Activated naive CD4-positive, alpha-beta T cell treated with anti-CD3 and anti-CD28 coated beads for 36 hours (primary cell): ENCODE data around the gene ZNF831. TPM values are rescaled to one million over a fixed set of nuclear protein-coding genes. Genes with fewer than 3 reads are reported as not detected.

Source experiments
- CTCF ChIA-PET: fragments of 350-600 bp; sonication (Branson Sonifier 250); formaldehyde crosslinking; loops from one replicate; lab custom pipeline; 2021; ENCODE audit warnings: antibody characterized with exemption; lab: Charles Lee
- DNase-seq: peaks from one replicate; pipeline ENCODE4 v3.0.0-alpha.2; 2020
- H3K27ac Mint-ChIP-seq: one replicate; pipeline ENCODE4 v1.8.0; 2021; ENCODE audit warnings: mild to moderate bottlenecking, mixed read lengths
- H3K27me3 Mint-ChIP-seq: one replicate; pipeline ENCODE4 v1.8.0; 2021; ENCODE audit warnings: low read depth, mixed read lengths
- H3K36me3 Mint-ChIP-seq: one replicate; pipeline ENCODE4 v1.8.0; 2021; ENCODE audit warnings: low read depth, mixed read lengths
- H3K4me1 Mint-ChIP-seq: one replicate; pipeline ENCODE4 v1.8.0; 2021; ENCODE audit warnings: low read depth, mixed read lengths
- H3K4me3 Mint-ChIP-seq: one replicate; pipeline ENCODE4 v1.8.0; 2021; ENCODE audit warnings: mild to moderate bottlenecking, moderate library complexity, mixed read lengths
- H3K9me3 Mint-ChIP-seq: one replicate; pipeline ENCODE4 v1.8.0; 2021; ENCODE audit warnings: mixed read lengths
- intact Hi-C: fragments of 100-400 bp; cut with micrococcal nuclease; formaldehyde crosslinking; loops from one replicate; pipeline ENCODE4 v1.15.1; 2023
- total RNA-seq, 2 experiments: library from RNA; stranded (reverse); gene quantifications; one replicate each; pipeline ENCODE4 v1.2.3, GENCODE V29; 2021

The ZNF831 gene
- total RNA-seq, 2 experiments from 2014 or later: 5.1 to 6.0 TPM

DNA sequence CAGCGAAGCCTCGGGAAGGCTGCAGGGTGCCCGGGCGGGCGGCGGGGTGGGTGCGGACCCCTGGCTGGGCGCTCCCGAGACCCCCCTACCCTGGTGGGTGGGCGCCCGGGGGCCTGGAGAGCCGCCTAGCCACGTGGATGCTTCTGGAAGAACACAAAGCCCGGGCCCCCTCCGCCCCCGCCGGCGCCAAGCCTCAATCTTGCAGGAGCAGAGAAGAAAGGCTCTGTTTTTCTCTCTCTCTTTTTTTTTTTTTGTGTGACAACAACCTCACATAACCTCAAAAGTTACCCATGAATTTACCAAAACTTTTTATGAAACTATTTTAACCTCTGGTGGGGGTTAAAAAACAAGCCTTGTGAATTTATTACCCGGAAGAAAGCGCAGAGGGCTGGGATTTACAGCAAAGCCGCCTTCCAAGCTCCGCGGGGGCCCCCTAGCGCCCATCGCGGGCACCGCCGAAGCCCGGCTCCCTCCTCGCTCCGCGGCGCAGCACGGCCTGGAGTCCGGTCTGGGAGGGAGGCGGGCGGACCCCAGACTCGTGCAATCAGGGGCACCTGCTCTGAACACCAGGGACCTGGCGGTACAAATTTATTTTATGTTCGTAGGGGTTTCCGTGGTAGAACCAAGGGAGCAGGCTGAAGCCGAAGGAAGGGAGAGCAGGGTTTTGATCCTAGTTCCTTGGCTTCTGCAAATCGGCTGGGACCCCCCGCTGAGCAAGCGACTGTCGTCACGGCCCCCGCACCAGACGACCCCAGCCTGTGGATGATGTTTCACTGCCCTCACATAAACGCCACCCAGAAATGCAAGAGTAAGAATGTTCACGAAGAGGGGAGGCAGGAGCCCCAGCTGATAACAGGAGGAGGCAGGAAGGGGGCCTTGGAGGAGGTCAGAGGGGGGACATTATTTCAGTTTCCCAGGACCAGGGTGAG lies 58.9 kb downstream of the ZNF831 start:
- DNase-seq: peak; percentile 86
- H3K4me1 Mint-ChIP-seq: peaks cover 21% of the 10 kb centered on the region
- no peaks in the 10 kb centered on the region for H3K27me3 Mint-ChIP-seq
- peak overlapping the region; percentile 69 for H3K4me3 Mint-ChIP-seq
- H3K36me3 Mint-ChIP-seq: no peaks in the 10 kb centered on the region
- H3K27ac Mint-ChIP-seq: peak overlapping the region; percentile 37
- intact Hi-C loops: loop anchor here (1.0 kb wide), 5 partner anchors 31 to 352 kb away; no protein-coding TSS in a partner anchor
- no peaks in the 10 kb centered on the region for H3K9me3 Mint-ChIP-seq
- CTCF ChIA-PET: interaction anchor here (0.6 to 4.2 kb wide), 20 partner anchors 9 to 352 kb away, joined by 3 to 35 read pairs (median 5); no protein-coding TSS in a partner anchor

DNA sequence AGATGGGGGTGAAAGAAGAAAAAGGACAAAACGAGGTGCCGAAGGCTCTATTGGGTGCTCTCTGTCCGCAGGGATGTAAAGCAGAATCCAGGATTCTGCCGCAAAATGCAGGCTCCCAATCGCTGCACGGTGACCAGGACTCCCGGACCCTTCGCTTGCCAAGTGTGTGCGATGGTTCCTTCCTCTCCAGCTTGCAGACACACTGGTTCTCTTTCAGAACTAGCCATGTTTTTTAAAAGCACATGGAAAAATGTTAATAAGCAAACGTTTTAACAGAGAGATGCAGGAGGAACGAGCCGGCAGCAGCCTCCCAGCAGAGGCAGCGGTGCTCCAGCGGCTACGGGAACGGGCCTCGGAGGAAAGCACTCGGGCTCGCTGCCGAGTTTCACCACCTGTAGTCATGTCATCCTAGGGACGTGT lies 59.6 kb downstream of the ZNF831 start:
- DNase-seq: no peak

DNA sequence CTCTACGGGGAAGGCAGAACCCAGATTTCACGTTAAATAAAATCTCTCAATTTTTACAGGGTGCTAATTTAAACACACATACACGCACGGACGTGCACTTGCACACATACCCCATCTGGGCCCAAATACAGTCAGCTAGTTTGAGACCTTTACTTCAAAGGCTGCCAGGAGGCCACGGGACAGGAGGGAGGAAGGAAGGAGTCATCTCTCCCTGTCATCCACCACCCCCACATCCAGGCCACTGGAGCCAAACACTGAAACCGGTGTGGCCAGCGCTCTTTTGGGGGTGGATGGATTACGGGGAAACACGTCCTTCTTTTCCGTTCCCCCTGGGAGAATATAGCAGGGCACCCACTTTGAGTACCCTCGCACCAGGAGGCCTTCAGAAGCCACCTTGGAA lies 60.1 kb downstream of the ZNF831 start:
- Mint-ChIP-seq H3K4me1 (peaks cover 21% of the 10 kb centered on the region), H3K27ac (no peak overlapping the region), H3K9me3 (no peaks in the 10 kb centered on the region), H3K4me3 (no peak overlapping the region), H3K36me3 (peaks cover 2% of the 10 kb centered on the region), H3K27me3 (no peaks in the 10 kb centered on the region)
- DNase-seq: no peak
- intact Hi-C loops: no loop called here
- CTCF ChIA-PET: interaction anchor here (0.9 to 4.2 kb wide), 9 partner anchors 8 to 354 kb away, joined by 3 to 35 read pairs (median 7); no protein-coding TSS in a partner anchor

More for the DNA sequence above, 59.6 kb downstream of the ZNF831 start:
- H3K36me3 Mint-ChIP-seq: no peaks in the 10 kb centered on the region
- H3K4me1 Mint-ChIP-seq: peaks cover 21% of the 10 kb centered on the region
- CTCF ChIA-PET: interaction anchor here (0.9 to 4.2 kb wide), 11 partner anchors 9 to 353 kb away, joined by 3 to 35 read pairs (median 7); no protein-coding TSS in a partner anchor
- H3K4me3 Mint-ChIP-seq: peak overlapping the region; percentile 69
- intact Hi-C loops: no loop called here
- no peaks in the 10 kb centered on the region for H3K9me3 Mint-ChIP-seq
- H3K27me3 Mint-ChIP-seq: no peaks in the 10 kb centered on the region
- no peak overlapping the region for H3K27ac Mint-ChIP-seq

DNA sequence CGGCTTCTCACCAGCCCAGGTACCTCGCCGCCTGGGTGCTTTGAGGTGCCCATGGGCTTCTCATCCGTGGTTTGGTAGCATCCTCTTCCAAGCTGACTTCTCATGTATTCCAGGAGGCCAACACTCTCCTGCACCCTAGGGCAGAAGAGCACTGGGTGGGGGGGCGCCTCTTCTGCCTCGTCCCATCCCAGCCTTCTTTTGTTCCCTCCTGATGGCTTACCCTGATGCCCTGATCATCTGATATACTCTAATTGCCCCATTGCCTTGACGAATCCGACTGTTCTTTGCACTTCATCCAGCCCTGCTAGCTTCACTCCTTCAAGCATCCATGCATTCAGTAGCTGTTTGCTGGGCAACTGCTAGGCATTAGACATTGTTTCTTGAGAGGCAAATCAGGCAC lies 60.6 kb downstream of the ZNF831 start:
- DNase-seq: no peak
- H3K9me3 Mint-ChIP-seq: no peaks in the 10 kb centered on the region
- peaks cover 21% of the 10 kb centered on the region for H3K4me1 Mint-ChIP-seq
- CTCF ChIA-PET: interaction anchor here (0.9 to 4.2 kb wide), 7 partner anchors 9 to 231 kb away, joined by 3 to 35 read pairs (median 5); no protein-coding TSS in a partner anchor
- H3K27me3 Mint-ChIP-seq: no peaks in the 10 kb centered on the region
- intact Hi-C loops: no loop called here
- H3K36me3 Mint-ChIP-seq: peaks cover 7% of the 10 kb centered on the region
- no peak overlapping the region for H3K4me3 Mint-ChIP-seq
- no peak overlapping the region for H3K27ac Mint-ChIP-seq

DNA sequence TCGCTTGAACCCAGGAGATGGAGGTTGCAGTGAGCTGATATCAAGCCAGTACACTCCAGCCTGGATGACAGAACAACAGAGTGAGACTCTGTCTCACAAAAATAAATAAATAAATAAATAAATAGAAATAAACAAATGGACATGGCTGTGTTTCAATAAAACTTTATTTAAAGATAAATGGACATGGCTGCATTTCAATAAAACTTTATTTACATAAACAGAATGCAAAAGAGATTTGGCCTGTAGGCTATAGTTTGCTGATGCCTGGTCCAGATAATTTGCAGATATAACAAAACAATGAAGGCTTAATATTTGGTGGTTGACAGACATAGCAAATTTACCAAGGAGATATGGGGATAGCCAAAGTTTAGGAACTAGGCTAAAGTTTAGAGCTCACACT lies 66.8 kb downstream of the ZNF831 start:
- Mint-ChIP-seq H3K4me3 (no peak overlapping the region), H3K4me1 (peaks cover 6% of the 10 kb centered on the region), H3K36me3 (peaks cover 10% of the 10 kb centered on the region), H3K9me3 (no peaks in the 10 kb centered on the region), H3K27ac (no peak overlapping the region), H3K27me3 (no peaks in the 10 kb centered on the region)
- intact Hi-C loops: no loop called here
- CTCF ChIA-PET: interaction anchor here (1.1 to 2.2 kb wide), 2 partner anchors 143 to 163 kb away, joined by 3 to 8 read pairs; no protein-coding TSS in a partner anchor
- no peak for DNase-seq

DNA sequence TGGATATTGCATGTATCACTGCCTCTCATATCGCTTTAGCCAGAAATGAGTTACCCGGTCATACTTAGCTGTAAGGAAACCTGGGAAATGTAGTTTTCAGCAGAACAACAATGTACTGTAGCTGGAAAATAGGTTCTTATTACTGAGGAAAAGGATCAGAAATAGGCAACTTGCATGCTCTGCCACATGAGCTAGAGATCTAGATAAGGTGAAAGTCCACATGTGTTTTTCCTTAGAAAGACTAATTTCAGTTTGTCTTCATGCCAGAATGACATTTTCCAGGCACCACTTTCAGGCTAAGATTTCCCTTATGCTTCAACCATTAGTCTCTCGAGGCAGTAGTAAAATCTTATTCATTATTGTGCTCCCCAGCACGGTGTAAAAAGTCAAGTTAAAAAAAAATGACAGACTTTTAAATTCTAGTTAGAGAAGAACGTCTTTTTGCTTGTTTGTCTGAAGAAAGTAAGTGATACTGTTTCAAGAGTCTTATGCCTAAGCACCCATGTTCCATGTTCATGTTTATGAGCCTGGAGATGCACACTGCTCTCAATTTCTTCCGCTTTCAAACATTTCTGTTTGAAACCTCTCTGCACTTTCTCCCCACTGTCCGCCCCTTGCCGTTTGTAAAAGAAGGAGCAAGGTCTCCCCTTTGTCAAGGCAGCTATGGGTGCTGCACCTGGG lies 67.6 kb downstream of the ZNF831 start:
- Mint-ChIP-seq H3K36me3 (peaks cover 10% of the 10 kb centered on the region), H3K4me1 (peaks cover 6% of the 10 kb centered on the region), H3K9me3 (no peaks in the 10 kb centered on the region), H3K27me3 (no peaks in the 10 kb centered on the region), H3K4me3 (no peak overlapping the region), H3K27ac (no peak overlapping the region)
- CTCF ChIA-PET: interaction anchor here (2.2 to 2.5 kb wide), 2 partner anchors 9 to 144 kb away, joined by 8 to 11 read pairs; no protein-coding TSS in a partner anchor
- DNase-seq: no peak
- intact Hi-C loops: no loop called here

DNA sequence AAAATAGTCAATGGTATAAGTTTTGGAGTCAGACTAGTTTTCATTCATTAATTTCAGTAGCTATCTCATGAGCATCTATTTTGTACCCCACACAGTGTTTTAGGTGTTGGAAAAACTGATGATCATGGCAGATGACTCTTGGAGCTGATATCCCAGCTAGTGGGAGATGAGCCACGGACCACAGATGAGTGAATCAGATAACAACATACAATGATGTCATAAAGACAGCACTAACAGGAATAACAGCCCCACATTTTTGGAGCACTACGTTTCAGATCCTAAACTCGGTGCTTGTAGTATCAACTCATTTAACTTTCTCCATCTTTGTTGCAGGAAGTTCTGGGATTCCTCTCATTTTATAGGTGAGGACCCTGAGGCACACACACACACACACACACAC lies 69.0 kb downstream of the ZNF831 start:
- DNase-seq: no peak
- Mint-ChIP-seq H3K9me3 (no peaks in the 10 kb centered on the region), H3K36me3 (peaks cover 10% of the 10 kb centered on the region), H3K4me1 (peaks cover 6% of the 10 kb centered on the region), H3K4me3 (no peak overlapping the region), H3K27me3 (no peaks in the 10 kb centered on the region), H3K27ac (no peak overlapping the region)
- intact Hi-C loops: no loop called here
- CTCF ChIA-PET: interaction anchor here (2.5 kb wide), 1 partner anchor 10 kb away, joined by 11 read pairs; no protein-coding TSS in a partner anchor

DNA sequence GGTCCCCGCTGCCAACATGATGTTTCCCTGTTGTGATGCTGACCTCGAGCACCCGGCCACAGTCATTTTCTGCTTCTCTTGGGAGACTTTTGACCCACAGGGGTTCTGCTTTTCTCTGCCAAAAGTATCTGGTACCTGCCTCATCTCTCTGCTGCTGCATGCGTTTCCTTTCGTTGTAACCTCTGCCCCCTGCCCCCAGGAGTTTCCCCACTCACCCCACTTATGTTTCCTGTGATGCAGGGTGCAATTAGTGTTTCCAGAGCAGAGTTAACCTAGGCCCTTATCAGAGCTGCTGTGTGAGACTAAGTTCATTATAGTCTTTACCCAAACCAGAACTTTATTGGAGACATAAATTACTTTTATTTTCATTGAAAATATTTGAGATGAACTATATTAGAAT lies 71.6 kb downstream of the ZNF831 start:
- peaks cover 6% of the 10 kb centered on the region for H3K36me3 Mint-ChIP-seq
- DNase-seq: peak; percentile 40
- CTCF ChIA-PET: no interaction called here

DNA sequence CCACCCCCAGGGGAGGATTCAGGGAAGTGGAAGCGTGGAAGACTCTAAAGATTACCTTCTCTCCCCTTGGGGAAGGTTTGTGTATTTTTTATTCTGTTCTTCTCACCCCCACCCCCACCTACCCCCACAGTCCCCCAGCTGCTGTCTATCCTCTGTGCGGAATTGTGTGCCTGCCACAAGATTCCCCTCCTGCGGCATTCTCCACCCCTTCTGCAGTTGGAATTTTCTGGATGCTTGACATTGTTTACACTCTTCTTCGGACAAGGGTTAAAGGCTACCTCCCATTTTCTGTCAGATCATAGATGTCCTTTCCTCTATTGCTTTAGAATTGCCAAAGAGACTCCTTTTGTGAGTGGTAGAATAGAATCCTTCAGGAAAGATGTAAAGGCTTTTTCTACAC lies 76.4 kb downstream of the ZNF831 start:
- no peak overlapping the region for H3K4me3 Mint-ChIP-seq
- H3K27ac Mint-ChIP-seq: no peak overlapping the region
- no peaks in the 10 kb centered on the region for H3K9me3 Mint-ChIP-seq
- H3K27me3 Mint-ChIP-seq: no peaks in the 10 kb centered on the region
- H3K36me3 Mint-ChIP-seq: peaks cover 8% of the 10 kb centered on the region
- intact Hi-C loops: no loop called here
- CTCF ChIA-PET: no interaction called here
- peaks cover 4% of the 10 kb centered on the region for H3K4me1 Mint-ChIP-seq
- DNase-seq: no peak

More for the DNA sequence above, 71.6 kb downstream of the ZNF831 start:
- intact Hi-C loops: no loop called here
- H3K27me3 Mint-ChIP-seq: no peaks in the 10 kb centered on the region
- H3K4me3 Mint-ChIP-seq: no peak overlapping the region
- H3K4me1 Mint-ChIP-seq: peaks cover 6% of the 10 kb centered on the region
- no peaks in the 10 kb centered on the region for H3K9me3 Mint-ChIP-seq
- H3K27ac Mint-ChIP-seq: peak overlapping the region; percentile 17

DNA sequence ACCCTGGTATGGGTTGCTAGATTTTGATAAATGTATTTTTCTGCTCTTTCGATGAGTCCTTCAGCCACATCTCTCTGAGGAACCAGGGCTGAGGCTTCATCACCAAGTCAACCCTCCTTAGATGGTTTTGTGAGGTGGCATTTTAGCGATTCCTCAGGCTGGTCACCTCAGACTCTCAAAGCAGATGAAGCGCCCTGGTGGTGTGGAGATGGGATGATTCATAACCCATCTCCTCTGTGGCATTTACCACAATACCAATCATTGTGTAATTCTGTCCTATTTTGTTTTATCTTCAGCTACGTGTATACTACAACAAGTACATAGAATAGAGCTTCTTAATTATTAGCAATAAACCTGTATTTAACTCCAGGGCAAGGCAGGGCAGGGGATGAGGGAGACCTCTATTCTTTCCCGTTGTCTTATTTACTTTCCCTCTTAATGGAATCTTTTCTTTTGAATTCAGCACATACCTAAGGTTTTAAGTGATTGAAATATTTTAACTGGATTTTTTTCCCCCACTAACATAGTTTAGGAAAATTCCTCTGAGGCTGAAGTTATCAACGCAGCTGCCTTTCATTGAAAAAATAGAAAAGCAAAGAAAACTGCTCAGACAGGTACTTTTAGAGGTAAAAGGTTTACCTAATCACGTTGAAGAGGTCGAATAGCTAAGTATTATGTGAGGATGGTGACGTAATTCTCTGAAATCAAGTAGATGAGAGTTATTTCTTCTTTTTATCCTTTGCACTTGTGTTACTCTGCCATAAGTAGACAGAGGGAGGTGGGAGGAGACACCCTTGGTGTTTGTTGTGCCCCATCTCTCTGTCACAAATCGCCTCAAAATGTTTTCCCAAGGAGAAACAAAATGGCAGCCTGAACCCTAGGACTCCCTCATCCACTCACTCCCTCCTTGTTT lies 79.3 kb downstream of the ZNF831 start:
- Mint-ChIP-seq H3K27ac (no peak overlapping the region), H3K4me1 (peaks cover 2% of the 10 kb centered on the region), H3K36me3 (peaks cover 10% of the 10 kb centered on the region), H3K9me3 (no peaks in the 10 kb centered on the region), H3K4me3 (no peak overlapping the region), H3K27me3 (no peaks in the 10 kb centered on the region)
- CTCF ChIA-PET: no interaction called here
- no peak for DNase-seq
- intact Hi-C loops: no loop called here

DNA sequence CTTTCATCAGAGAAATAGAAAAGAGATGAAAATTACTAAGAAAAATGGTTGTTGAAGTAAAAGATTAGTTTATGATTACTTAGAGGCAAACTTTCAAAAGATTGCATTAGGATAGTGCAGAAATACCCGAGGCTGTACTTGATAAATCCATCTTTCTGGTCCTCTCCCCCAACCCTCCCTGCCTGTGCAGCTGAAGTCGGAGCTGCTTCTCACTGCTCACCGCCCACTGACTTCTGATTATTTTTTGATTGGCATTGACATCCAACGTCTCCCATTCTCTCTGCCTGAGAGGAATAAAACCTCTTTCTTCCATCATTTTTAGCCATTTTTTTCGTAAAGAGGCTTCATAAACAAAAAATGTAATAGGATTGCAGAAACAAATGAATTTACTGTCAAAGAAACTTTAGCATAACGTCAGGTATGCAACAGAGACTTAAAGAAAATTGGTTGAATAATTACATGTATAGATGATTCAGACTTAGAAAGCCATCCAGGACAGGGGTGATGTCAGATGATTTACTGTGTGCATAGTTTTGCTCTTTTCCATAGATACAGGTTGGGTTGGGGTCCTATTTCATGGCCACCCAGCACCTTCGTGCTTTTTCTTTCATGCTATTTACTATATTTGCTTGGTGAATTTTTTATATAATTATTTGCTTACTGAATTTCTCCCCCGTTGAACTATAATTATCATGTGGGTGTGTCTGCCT lies 83.2 kb downstream of the ZNF831 start:
- intact Hi-C loops: no loop called here
- DNase-seq: no peak
- Mint-ChIP-seq H3K4me3 (no peak overlapping the region), H3K9me3 (peaks cover 12% of the 10 kb centered on the region), H3K36me3 (peaks cover 25% of the 10 kb centered on the region), H3K4me1 (peaks cover 2% of the 10 kb centered on the region), H3K27me3 (no peaks in the 10 kb centered on the region), H3K27ac (no peak overlapping the region)
- CTCF ChIA-PET: no interaction called here
